Retinal pigment epithelial cell (primary cell): ENCODE data around the gene NCF1.
"Not testable (repeated sequence)": the region's sequence is repeated elsewhere in the genome, so short reads cannot be mapped to it uniquely, and the experiment has no call there.

Experiments
- DNase-seq: peaks from one replicate; pipeline ENCODE4 v3.0.0-alpha.2; 2010; ENCODE audit warnings: low read depth
- H3K4me3 ChIP-seq: 2 replicates; pipeline ENCODE4 v1.5.1; 2011; ENCODE audit warnings: mild to moderate bottlenecking, low read length, control low read depth, moderate library complexity

The NCF1 gene

GRCh38 chr7:74772093-74772492 lies 1.7 kb upstream of the NCF1 start:
- DNase-seq, H3K4me3 ChIP-seq: not testable (repeated sequence)

DNA sequence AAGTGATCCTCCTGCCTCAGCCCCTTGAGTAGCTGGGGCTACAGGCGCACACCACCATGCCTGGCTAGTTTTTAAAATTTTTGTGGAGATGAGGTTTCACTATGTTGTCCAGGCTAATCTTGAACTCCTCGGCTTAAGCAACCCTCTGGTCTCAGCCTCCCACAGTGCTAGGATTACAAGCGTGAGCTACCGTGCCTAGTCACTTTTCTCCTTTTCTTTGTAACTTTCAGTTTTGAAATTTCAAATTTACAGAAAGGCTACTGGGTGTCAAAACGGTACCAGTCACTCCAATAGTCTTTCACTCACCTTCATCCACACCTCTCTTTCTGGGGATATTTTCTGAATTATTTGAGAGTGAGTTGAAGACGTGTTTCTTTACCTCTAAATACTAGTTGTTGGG lies 1.3 kb downstream of the NCF1 start:
- H3K4me3 ChIP-seq, DNase-seq: not testable (repeated sequence)

DNA sequence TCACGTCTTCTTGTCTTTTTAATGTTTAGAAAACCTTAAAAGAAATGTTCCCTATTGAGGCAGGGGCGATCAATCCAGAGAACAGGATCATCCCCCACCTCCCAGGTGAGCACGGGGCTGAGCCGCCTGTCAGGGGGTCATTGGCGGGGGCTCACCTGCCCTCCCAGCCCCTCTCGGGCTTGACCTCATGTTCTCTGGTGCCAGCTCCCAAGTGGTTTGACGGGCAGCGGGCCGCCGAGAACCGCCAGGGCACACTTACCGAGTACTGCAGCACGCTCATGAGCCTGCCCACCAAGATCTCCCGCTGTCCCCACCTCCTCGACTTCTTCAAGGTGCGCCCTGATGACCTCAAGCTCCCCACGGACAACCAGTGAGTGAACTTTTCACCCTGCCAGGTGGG lies 5.2 kb downstream of the NCF1 start:
- H3K4me3 ChIP-seq, DNase-seq: not testable (repeated sequence)

GRCh38 chr7:74781746-74782145 lies 7.9 kb downstream of the NCF1 start:
- DNase-seq, H3K4me3 ChIP-seq: not testable (repeated sequence)

GRCh38 chr7:74783595-74783994 lies 9.8 kb downstream of the NCF1 start:
- DNase-seq, H3K4me3 ChIP-seq: not testable (repeated sequence)

DNA sequence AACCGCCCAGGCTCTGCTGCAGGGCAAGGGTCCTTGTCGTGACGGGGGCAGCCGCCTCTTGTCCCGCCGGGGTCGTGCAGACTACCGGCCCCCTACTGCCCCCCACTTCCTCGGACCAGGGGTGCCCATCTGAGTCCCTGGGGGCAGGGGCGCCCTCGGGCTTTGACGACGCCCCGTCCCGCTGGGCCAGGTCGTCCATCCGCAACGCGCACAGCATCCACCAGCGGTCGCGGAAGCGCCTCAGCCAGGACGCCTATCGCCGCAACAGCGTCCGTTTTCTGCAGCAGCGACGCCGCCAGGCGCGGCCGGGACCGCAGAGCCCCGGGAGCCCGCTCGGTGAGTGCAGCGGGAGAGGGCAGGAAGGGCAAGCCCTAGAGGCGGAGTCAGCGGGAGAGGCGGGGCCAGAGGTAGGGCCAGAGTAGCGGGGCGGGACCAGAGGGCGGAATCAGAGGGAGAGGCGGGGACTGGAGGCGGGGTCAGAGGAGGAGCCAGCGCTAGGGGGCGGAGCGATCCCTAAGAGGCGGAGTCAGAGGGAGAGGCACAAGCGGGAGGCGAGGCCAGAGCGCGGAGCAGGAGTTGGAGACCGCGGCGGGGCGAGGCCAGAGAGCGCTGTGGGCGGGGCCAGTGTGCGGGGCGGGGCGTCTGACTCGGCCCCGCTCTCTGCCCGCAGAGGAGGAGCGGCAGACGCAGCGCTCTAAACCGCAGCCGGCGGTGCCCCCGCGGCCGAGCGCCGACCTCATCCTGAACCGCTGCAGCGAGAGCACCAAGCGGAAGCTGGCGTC lies 14.7 kb downstream of the NCF1 start:
- peak; percentile 34 for DNase-seq
- not testable (repeated sequence) for H3K4me3 ChIP-seq

DNA sequence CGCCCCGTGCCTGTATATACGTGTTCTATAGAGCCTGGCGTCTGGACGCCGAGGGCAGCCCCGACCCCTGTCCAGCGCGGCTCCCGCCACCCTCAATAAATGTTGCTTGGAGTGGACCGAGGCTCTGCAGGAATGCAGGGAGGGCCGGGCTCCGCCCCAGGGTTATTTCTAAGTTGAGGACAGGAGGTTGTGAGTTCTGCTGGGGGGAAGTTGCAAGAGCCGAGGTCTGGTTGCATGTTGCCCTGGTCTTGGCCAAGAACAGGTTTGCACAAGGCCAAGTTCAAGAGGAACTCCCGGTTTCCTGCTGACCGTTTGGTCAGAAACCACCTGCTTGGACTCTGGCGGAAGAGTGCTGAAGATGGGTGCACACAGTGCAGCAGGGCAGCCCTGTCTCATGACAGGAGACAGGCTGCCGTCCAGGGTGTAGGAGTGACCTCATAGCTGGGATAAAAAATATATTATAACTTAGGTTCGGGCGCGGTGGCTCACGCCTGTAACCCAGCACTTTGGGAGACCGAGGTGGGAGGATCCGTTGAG lies 15.5 kb downstream of the NCF1 start:
- not testable (repeated sequence) for DNase-seq, H3K4me3 ChIP-seq

DNA sequence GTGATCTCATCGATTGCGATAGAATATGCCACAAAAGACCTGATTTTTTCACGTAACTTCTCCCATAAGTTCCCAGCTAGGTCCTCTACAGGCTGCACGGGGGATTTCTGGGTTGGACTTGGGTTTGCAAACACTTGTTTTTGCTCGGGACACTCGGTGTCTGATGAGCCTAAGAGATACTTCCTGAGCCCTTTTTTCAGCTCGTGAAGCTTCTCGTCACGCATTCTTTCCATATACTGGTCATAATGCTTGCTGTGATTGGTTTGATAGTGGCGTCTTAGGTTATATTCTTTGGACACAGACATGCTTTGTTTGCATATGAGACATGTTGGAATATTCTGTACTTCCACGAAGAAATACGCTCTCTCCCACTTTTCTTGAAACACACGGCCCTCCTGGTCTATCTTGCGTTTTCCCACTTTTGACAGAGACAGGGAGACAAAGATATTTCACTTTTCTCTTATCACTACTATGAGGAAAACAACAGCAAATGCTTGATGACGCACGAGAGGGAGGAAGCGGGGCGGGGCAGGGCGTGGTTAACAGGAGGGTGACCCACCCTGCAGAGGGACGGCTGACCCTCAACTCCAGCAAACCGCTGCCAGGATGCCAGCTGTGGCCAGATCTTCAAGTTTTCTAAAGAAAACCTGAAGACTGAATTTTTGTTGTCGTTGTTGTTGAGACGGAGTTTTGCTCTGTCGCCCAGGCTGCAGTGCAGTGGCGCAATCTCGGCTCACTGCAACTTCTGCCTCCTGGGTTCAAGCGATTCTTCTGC lies 24.2 kb downstream of the NCF1 start:
- not testable (repeated sequence) for DNase-seq, H3K4me3 ChIP-seq

DNA sequence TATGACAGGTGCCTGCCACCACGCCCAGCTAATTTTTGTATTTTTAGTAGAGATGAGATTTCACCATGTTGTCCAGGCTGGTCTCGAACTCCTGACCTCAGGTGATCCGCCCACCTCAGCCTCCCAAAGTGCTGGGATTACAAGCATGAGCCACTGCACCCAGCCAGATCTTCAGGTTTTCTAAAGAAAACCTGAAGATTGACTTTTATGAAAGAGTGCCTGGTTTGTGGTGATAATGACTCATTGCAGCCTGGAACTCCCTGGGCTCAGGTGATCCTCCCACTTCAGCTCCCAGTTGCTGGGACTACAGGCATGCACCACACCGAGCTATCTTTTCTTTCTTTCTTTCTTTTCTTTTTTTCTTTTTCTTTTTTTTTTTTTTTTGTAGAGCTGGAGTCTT lies 24.8 kb downstream of the NCF1 start:
- H3K4me3 ChIP-seq, DNase-seq: not testable (repeated sequence)

GRCh38 chr7:74815882-74816281 lies 42.1 kb downstream of the NCF1 start:
- not testable (repeated sequence) for H3K4me3 ChIP-seq, DNase-seq

GRCh38 chr7:74820146-74820805 lies 46.5 kb downstream of the NCF1 start:
- not testable (repeated sequence) for H3K4me3 ChIP-seq, DNase-seq

DNA sequence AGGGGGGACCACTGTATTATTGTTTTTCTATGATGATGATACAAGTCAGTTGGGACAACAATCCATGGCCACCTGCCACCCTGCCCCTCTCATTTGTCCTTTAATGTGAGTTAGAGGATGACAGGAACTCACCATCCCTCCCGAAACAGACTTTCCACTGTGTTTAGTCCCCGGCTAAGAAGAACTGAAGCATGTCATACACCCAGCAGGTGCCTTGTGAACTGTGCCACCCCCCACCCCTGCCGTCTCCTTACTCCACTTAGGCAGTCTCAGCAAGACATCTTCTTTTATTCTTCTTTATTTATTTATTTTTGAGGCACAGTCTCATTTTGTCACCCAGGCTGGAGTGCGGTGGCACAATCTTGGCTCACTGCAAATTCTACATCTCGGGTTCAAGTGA lies 47.4 kb downstream of the NCF1 start:
- DNase-seq, H3K4me3 ChIP-seq: not testable (repeated sequence)

DNA sequence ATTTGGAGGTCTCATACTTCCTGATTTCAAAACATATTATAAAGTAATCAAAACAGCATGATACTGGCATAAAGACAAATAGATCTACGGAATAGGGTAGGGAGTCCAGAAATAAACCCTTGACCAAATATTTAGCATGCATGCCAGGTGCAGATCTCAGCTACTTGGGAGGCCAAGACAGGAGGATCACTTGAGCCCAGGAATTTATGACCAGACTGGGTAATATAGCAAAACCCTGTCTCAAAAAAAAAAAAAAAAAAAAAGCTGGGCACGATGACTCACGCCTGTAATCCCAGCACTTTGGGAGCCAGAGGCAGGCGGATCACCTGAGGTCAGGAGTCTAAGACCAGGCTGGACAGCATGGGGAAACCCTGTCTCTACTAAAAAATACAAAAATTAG lies 56.1 kb downstream of the NCF1 start:
- not testable (repeated sequence) for H3K4me3 ChIP-seq, DNase-seq

GRCh38 chr7:74830411-74830810 lies 56.6 kb downstream of the NCF1 start:
- H3K4me3 ChIP-seq, DNase-seq: not testable (repeated sequence)
